ENCODE results near the gene MYO1B.

GRCh38 chr2:191470306-191470705, 225.1 kb downstream of the MYO1B start:
- no peak for TF ChIP-seq NRF1 (conservative IDR thresholded peaks at IDR 0.05; ENCODE audit: low read depth, low read length)
- TF ChIP-seq, protein P1, sequence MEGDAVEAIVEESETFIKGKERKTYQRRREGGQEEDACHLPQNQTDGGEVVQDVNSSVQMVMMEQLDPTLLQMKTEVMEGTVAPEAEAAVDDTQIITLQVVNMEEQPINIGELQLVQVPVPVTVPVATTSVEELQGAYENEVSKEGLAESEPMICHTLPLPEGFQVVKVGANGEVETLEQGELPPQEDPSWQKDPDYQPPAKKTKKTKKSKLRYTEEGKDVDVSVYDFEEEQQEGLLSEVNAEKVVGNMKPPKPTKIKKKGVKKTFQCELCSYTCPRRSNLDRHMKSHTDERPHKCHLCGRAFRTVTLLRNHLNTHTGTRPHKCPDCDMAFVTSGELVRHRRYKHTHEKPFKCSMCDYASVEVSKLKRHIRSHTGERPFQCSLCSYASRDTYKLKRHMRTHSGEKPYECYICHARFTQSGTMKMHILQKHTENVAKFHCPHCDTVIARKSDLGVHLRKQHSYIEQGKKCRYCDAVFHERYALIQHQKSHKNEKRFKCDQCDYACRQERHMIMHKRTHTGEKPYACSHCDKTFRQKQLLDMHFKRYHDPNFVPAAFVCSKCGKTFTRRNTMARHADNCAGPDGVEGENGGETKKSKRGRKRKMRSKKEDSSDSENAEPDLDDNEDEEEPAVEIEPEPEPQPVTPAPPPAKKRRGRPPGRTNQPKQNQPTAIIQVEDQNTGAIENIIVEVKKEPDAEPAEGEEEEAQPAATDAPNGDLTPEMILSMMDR (IDR thresholded peaks at IDR 0.05 in 2 of 3, conservative IDR thresholded peaks at IDR 0.05 in 1 of 3; ENCODE audit: control insufficient read depth in 2 of 3, extremely low read depth in 1 of 3, insufficient read depth in 1 of 3, low read depth in 3 of 3, low read length in 3 of 3), result no peak
- TF ChIP-seq SMAD1 (IDR thresholded peaks at IDR 0.05; ENCODE audit: low read depth, partially characterized antibody), result no peak
- TF ChIP-seq HDAC6 (IDR thresholded peaks at IDR 0.05; ENCODE audit: unreplicated experiment), result no peak
- no peak for TF ChIP-seq EZH2 (IDR thresholded peaks at IDR 0.05; ENCODE audit: borderline replicate concordance, control insufficient read depth, low read depth, low read length)
- TF ChIP-seq TCF7 (IDR thresholded peaks at IDR 0.05; ENCODE audit: borderline replicate concordance), result no peak
- no peak for TF ChIP-seq IRF3 (IDR thresholded peaks at IDR 0.05)
- TF ChIP-seq HDAC2 (IDR thresholded peaks at IDR 0.05), result no peak
- TF ChIP-seq RFX5 (IDR thresholded peaks at IDR 0.05; ENCODE audit: low read depth, low read length), result no peak

All from GM12878 (cell line).